SJCRH30 (cell line): ENCODE measurements around the gene CHMP4A. TPM values are rescaled to one million over a fixed set of nuclear protein-coding genes. Genes with fewer than 3 reads are reported as not detected.
A peak's percentile ranks its signal among the peaks of the same experiment; 100 is the strongest.

ENCODE experiments used
- DNase-seq, 2 experiments: peaks; one replicate each; pipeline ENCODE4 v3.0.0-alpha.2; 2015 to 2020
- H3K27ac ChIP-seq: fragments of 250-450 bp; sonication (Bioruptor Pico); 2 replicates; pipeline ENCODE4 v1.5.1; 2020; ENCODE audit warnings: mild to moderate bottlenecking, moderate library complexity
- H3K27me3 ChIP-seq: fragments of 250-450 bp; sonication (Bioruptor Pico); 2 replicates; pipeline ENCODE4 v1.5.1; 2020; ENCODE audit warnings: mild to moderate bottlenecking, moderate library complexity
- H3K36me3 ChIP-seq: fragments of 250-450 bp; sonication (Bioruptor Pico); 2 replicates; pipeline ENCODE4 v1.5.1; 2020; ENCODE audit warnings: mild to moderate bottlenecking, moderate library complexity
- H3K4me1 ChIP-seq: fragments of 250-450 bp; sonication (Bioruptor Pico); 2 replicates; pipeline ENCODE4 v1.5.1; 2020; ENCODE audit warnings: mild to moderate bottlenecking, moderate library complexity
- H3K4me3 ChIP-seq: fragments of 250-450 bp; sonication (Bioruptor Pico); 2 replicates; pipeline ENCODE4 v1.5.1; 2020; ENCODE audit warnings: mild to moderate bottlenecking, moderate library complexity
- H3K9me3 ChIP-seq: fragments of 250-450 bp; sonication (Bioruptor Pico); replicated peaks from 2 replicates; pipeline ENCODE4 v1.5.1; 2020; ENCODE audit warnings: mild to moderate bottlenecking, moderate library complexity
- total RNA-seq: library from RNA; depleted of rRNA; stranded (reverse); fragments of >200 nt; shearing (Covaris generic); gene quantifications from 2 replicates; pipeline ENCODE4 v1.2.3, GENCODE V29; 2014

The CHMP4A gene
- total RNA-seq, 1 experiment from 2014 or later, result 21.5 TPM

GRCh38 chr14:24198814-24199524, 14.3 kb downstream of the CHMP4A start:
- no peak for DNase-seq
- Histone ChIP-seq H3K4me1 (0 out of 2 replicates have a peak, but pooled peaks cover 5% of the 10 kb centered on the region), H3K27me3 (no peaks in the 10 kb centered on the region), H3K4me3 (no peak overlapping the region), H3K9me3 (no peaks in the 10 kb centered on the region; the same call in 1 of the 2 replicates), H3K27ac (no peak overlapping the region), H3K36me3 (peaks cover 22% of the 10 kb centered on the region; the same call in 1 of the 2 replicates)

GRCh38 chr14:24197056-24197450, 16.2 kb downstream of the CHMP4A start:
- Histone ChIP-seq H3K27me3 (no peaks in the 10 kb centered on the region), H3K4me3 (no peak overlapping the region), H3K9me3 (no peaks in the 10 kb centered on the region; the same call in 1 of the 2 replicates), H3K4me1 (0 out of 2 replicates have a peak, but pooled peaks cover 5% of the 10 kb centered on the region), H3K36me3 (peaks cover 25% of the 10 kb centered on the region), H3K27ac (no peak overlapping the region)
- DNase-seq, result no peak

- Histone ChIP-seq H3K27me3 (no peaks in the 10 kb centered on the region), H3K4me3 (peak overlapping the region; percentile 89), H3K9me3 (no peaks in the 10 kb centered on the region), H3K36me3 (peaks cover 20% of the 10 kb centered on the region), H3K27ac (peak overlapping the region; percentile 99), H3K4me1 (0 out of 2 replicates have a peak, but pooled peaks cover 5% of the 10 kb centered on the region)
- no peak for DNase-seq
These were observed 16.9 kb downstream of the CHMP4A start for GRCh38 chr14:24196071-24197055.

GRCh38 chr14:24195186-24196070, 17.9 kb downstream of the CHMP4A start, which contains the start of gene TM9SF1:
TM9SF1 (minus strand) TSS chr14:24195441; CDS start chr14:24195019, 422 bp downstream.
- H3K4me1 ChIP-seq, result 0 out of 2 replicates have a peak, but pooled peaks cover 5% of the 10 kb centered on the region
- H3K36me3 ChIP-seq, result peaks cover 15% of the 10 kb centered on the region
- no peaks in the 10 kb centered on the region for H3K27me3 ChIP-seq
- peak within 1 kb of the TSS; percentile 89 for H3K4me3 ChIP-seq
- no peaks in the 10 kb centered on the region for H3K9me3 ChIP-seq
- H3K27ac ChIP-seq, result peak within 1 kb of the TSS; percentile 99
- DNase-seq, result peak; percentile 89 to 90

GRCh38 chr14:24194873-24195185, 18.5 kb downstream of the CHMP4A start:
- DNase-seq, result no peak
- peaks cover 11% of the 10 kb centered on the region for H3K36me3 ChIP-seq
- H3K27me3 ChIP-seq, result no peaks in the 10 kb centered on the region
- H3K4me3 ChIP-seq, result peak overlapping the region; percentile 89
- H3K4me1 ChIP-seq, result 0 out of 2 replicates have a peak, but pooled peaks cover 5% of the 10 kb centered on the region
- H3K27ac ChIP-seq, result peak overlapping the region; percentile 99
- H3K9me3 ChIP-seq, result no peaks in the 10 kb centered on the region

GRCh38 chr14:24194186-24194872, 19.0 kb downstream of the CHMP4A start:
- no peak overlapping the region; the same call in 1 of the 2 replicates for H3K27ac ChIP-seq
- H3K4me3 ChIP-seq, result peak overlapping the region; percentile 89; the same call in 1 of the 2 replicates
- H3K36me3 ChIP-seq, result peaks cover 8% of the 10 kb centered on the region
- no peak for DNase-seq
- no peaks in the 10 kb centered on the region for H3K27me3 ChIP-seq
- H3K4me1 ChIP-seq, result 0 out of 2 replicates have a peak, but pooled peaks cover 5% of the 10 kb centered on the region
- no peaks in the 10 kb centered on the region for H3K9me3 ChIP-seq

GRCh38 chr14:24192933-24193332, 20.4 kb downstream of the CHMP4A start:
- H3K4me3 ChIP-seq, result no peak overlapping the region
- no peaks in the 10 kb centered on the region for H3K9me3 ChIP-seq
- no peak for DNase-seq
- H3K36me3 ChIP-seq, result peaks cover 8% of the 10 kb centered on the region
- H3K27ac ChIP-seq, result no peak overlapping the region
- peaks cover 8% of the 10 kb centered on the region; the same call in 1 of the 2 replicates for H3K4me1 ChIP-seq
- no peaks in the 10 kb centered on the region for H3K27me3 ChIP-seq

- no peak overlapping the region for H3K27ac ChIP-seq
- no peak for DNase-seq
- H3K4me1 ChIP-seq, result peaks cover 12% of the 10 kb centered on the region; the same call in 1 of the 2 replicates
- H3K27me3 ChIP-seq, result no peaks in the 10 kb centered on the region
- peaks cover 19% of the 10 kb centered on the region for H3K36me3 ChIP-seq
- no peaks in the 10 kb centered on the region for H3K9me3 ChIP-seq
- H3K4me3 ChIP-seq, result no peak overlapping the region
These were observed 22.9 kb downstream of the CHMP4A start for GRCh38 chr14:24190416-24190815.

GRCh38 chr14:24189460-24189859, 23.8 kb downstream of the CHMP4A start:
- H3K4me1 ChIP-seq, result peaks cover 9% of the 10 kb centered on the region; the same call in 1 of the 2 replicates
- no peak overlapping the region for H3K4me3 ChIP-seq
- H3K27me3 ChIP-seq, result no peaks in the 10 kb centered on the region
- no peak overlapping the region; the same call in 1 of the 2 replicates for H3K27ac ChIP-seq
- H3K9me3 ChIP-seq, result no peaks in the 10 kb centered on the region
- peaks cover 26% of the 10 kb centered on the region for H3K36me3 ChIP-seq
- DNase-seq, result no peak

- peak overlapping the region; percentile 79 for H3K4me3 ChIP-seq
- DNase-seq, result no peak
- H3K9me3 ChIP-seq, result no peaks in the 10 kb centered on the region
- peaks cover 29% of the 10 kb centered on the region for H3K36me3 ChIP-seq
- no peaks in the 10 kb centered on the region for H3K27me3 ChIP-seq
- H3K4me1 ChIP-seq, result peaks cover 7% of the 10 kb centered on the region; the same call in 1 of the 2 replicates
- peak overlapping the region; percentile 11; the same call in 1 of the 2 replicates for H3K27ac ChIP-seq
These were observed 24.3 kb downstream of the CHMP4A start for GRCh38 chr14:24189059-24189375.

- Histone ChIP-seq H3K4me3 (peak within 1 kb of the TSS; percentile 79), H3K27ac (peak within 1 kb of the TSS; percentile 48), H3K9me3 (no peaks in the 10 kb centered on the region), H3K27me3 (no peaks in the 10 kb centered on the region), H3K36me3 (peaks cover 30% of the 10 kb centered on the region), H3K4me1 (peaks cover 7% of the 10 kb centered on the region; the same call in 1 of the 2 replicates)
- DNase-seq, result peak; percentile 98
These were observed 24.8 kb downstream of the CHMP4A start, which contains the start of gene IPO4 for GRCh38 chr14:24188251-24189058. IPO4 (minus strand) TSS chr14:24188816; CDS start chr14:24188787, 29 bp downstream.

GRCh38 chr14:24187539-24187915, 25.8 kb downstream of the CHMP4A start:
- Histone ChIP-seq H3K4me3 (peak overlapping the region; percentile 79), H3K36me3 (peaks cover 34% of the 10 kb centered on the region), H3K27me3 (no peaks in the 10 kb centered on the region), H3K27ac (no peak overlapping the region), H3K9me3 (no peaks in the 10 kb centered on the region), H3K4me1 (peaks cover 7% of the 10 kb centered on the region; the same call in 1 of the 2 replicates)
- no peak for DNase-seq
